IPS-18a (cell line): ENCODE results near the gene SHROOM3.
"Not testable (repeated sequence)": the region's sequence is repeated elsewhere in the genome, so short reads cannot be mapped to it uniquely, and the experiment has no call there.

Source experiments
- H3K27ac ChIP-seq: one replicate; pipeline ENCODE4 v1.5.1; 2013; ENCODE audit warnings: low read length
- H3K27me3 ChIP-seq: one replicate; pipeline ENCODE4 v1.6.1; 2013; ENCODE audit warnings: mild to moderate bottlenecking, low read length; ENCODE audit not compliant: control insufficient read depth, insufficient read depth
- H3K36me3 ChIP-seq: one replicate; pipeline ENCODE4 v1.6.1; 2013; ENCODE audit warnings: low read depth, low read length; ENCODE audit not compliant: control insufficient read depth
- H3K4me1 ChIP-seq: one replicate; pipeline ENCODE4 v1.6.1; 2013; ENCODE audit warnings: low read depth, low read length; ENCODE audit not compliant: control insufficient read depth
- H3K4me3 ChIP-seq: one replicate; pipeline ENCODE4 v1.5.1; 2013; ENCODE audit warnings: low read length
- H3K9ac ChIP-seq: one replicate; pipeline ENCODE4 v1.6.1; 2013; ENCODE audit warnings: mild to moderate bottlenecking, low read length, moderate library complexity
- H3K9me3 ChIP-seq: one replicate; pipeline ENCODE4 v1.6.1; 2013; ENCODE audit warnings: low read depth, low read length; ENCODE audit not compliant: control insufficient read depth

The SHROOM3 gene

DNA sequence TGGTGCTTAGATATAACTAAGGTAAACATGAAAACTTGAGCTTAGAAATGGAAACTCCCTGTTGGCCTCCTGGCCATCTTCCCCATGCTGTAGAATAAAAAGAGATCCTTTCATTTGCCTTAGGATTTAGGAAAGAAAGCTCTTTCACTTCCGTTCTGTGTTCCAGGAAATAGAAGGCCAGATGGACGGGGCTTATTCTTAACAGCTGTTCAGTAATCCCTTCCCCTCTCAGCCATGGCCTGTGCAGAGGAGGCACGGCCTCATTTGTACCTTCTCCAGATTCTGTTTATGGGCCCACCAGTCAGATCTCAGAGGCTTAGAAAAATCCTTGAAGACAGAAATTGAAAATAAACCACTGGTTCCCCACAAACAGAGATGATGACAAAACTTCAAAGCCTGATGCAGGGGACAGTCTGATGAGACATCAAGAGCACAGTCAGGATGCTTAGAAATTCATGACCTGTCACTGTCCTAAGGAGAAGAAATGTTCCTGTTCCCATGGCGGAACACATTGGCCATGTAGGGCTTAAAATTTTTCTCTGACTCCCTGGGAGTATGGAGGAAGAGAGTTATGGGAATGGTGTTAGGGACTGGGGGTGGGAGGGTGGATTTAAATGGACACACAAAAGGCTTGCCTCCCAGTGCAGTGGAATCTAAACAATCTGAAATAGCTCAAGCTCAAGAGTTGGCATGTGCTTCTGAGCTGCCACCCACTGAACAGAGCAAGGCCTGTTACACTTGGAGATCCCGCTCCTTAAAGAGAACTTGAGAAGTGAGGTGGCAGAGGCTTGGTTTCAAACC is 274.1 kb downstream of the SHROOM3 start:
- no peak overlapping the region for H3K27ac ChIP-seq
- peaks cover 32% of the 10 kb centered on the region for H3K36me3 ChIP-seq
- no peak overlapping the region for H3K9ac ChIP-seq
- H3K4me3 ChIP-seq, result no peak overlapping the region
- peaks cover 8% of the 10 kb centered on the region for H3K4me1 ChIP-seq
- no peaks in the 10 kb centered on the region for H3K27me3 ChIP-seq
- no peaks in the 10 kb centered on the region for H3K9me3 ChIP-seq

- H3K27me3 ChIP-seq, result no peaks in the 10 kb centered on the region
- no peak overlapping the region for H3K27ac ChIP-seq
- peaks cover 2% of the 10 kb centered on the region for H3K4me1 ChIP-seq
- no peak overlapping the region for H3K4me3 ChIP-seq
- H3K9me3 ChIP-seq, result no peaks in the 10 kb centered on the region
- peaks cover 32% of the 10 kb centered on the region for H3K36me3 ChIP-seq
- H3K9ac ChIP-seq, result no peak overlapping the region
Observed at GRCh38 chr4:76709772-76710090, 274.7 kb downstream of the SHROOM3 start.

DNA sequence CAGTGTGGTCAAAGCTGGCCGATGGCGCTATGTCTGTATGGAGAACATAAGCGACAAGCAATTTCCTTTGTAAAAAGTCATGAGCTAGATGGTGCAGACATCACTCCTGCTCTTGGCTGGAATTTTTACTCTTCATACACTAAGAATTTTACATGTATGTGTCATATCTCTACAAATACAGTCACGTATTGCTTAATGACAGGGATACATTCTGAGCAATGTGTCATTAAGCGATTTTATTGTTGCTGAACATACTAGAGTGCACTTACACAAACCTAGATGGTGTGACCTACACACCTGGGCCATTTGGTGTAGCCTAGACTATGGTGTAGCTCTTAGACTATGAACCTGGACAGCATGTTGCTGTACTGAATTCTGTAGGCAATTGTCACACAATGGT is 277.5 kb downstream of the SHROOM3 start:
- Histone ChIP-seq H3K9ac (no peak overlapping the region), H3K9me3 (no peaks in the 10 kb centered on the region), H3K27ac (no peak overlapping the region), H3K36me3 (peaks cover 32% of the 10 kb centered on the region), H3K4me3 (no peak overlapping the region), H3K27me3 (no peaks in the 10 kb centered on the region), H3K4me1 (peaks cover 13% of the 10 kb centered on the region)

DNA sequence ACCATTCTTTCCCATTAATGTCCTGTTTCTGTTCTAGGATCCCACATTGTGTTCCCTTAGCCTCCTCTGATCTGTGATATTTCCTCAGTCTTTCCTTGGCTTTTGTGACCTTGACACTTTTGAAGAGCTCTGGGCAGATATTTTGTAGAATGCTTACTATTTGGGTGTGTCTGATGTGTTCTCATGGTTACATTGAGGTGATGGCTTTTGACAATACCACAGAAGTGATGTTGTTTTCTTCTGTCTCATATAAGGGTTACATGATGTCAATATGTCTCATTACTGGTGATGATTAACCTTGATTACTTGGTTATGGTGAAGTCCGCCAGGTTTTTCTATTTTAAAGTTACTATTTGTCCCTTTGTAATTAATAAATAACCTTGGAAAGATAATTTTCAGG is 279.2 kb downstream of the SHROOM3 start:
- H3K4me1 ChIP-seq, result peaks cover 23% of the 10 kb centered on the region
- H3K27me3 ChIP-seq, result no peaks in the 10 kb centered on the region
- H3K4me3 ChIP-seq, result no peak overlapping the region
- H3K27ac ChIP-seq, result no peak overlapping the region
- H3K9me3 ChIP-seq, result no peaks in the 10 kb centered on the region
- peaks cover 32% of the 10 kb centered on the region for H3K36me3 ChIP-seq
- H3K9ac ChIP-seq, result no peak overlapping the region

GRCh38 chr4:76716020-76716419 is 281.0 kb downstream of the SHROOM3 start:
- Histone ChIP-seq H3K9me3 (no peaks in the 10 kb centered on the region), H3K27me3 (no peaks in the 10 kb centered on the region), H3K27ac (no peak overlapping the region), H3K4me1 (peaks cover 23% of the 10 kb centered on the region), H3K4me3 (no peak overlapping the region), H3K9ac (no peak overlapping the region), H3K36me3 (peaks cover 22% of the 10 kb centered on the region)

GRCh38 chr4:76716658-76717057 is 281.6 kb downstream of the SHROOM3 start:
- no peaks in the 10 kb centered on the region for H3K27me3 ChIP-seq
- no peaks in the 10 kb centered on the region for H3K9me3 ChIP-seq
- H3K4me3 ChIP-seq, result no peak overlapping the region
- H3K36me3 ChIP-seq, result peaks cover 16% of the 10 kb centered on the region
- no peak overlapping the region for H3K9ac ChIP-seq
- H3K27ac ChIP-seq, result no peak overlapping the region
- H3K4me1 ChIP-seq, result peaks cover 23% of the 10 kb centered on the region

GRCh38 chr4:76717431-76717830 is 282.4 kb downstream of the SHROOM3 start:
- Histone ChIP-seq H3K9me3 (no peaks in the 10 kb centered on the region), H3K36me3 (peaks cover 11% of the 10 kb centered on the region), H3K4me1 (peaks cover 23% of the 10 kb centered on the region), H3K27me3 (no peaks in the 10 kb centered on the region), H3K27ac (no peak overlapping the region), H3K4me3 (no peak overlapping the region), H3K9ac (no peak overlapping the region)

- Histone ChIP-seq H3K9ac (no peak overlapping the region), H3K4me1 (peaks cover 25% of the 10 kb centered on the region), H3K36me3 (peaks cover 5% of the 10 kb centered on the region), H3K27me3 (no peaks in the 10 kb centered on the region), H3K9me3 (no peaks in the 10 kb centered on the region), H3K27ac (no peak overlapping the region), H3K4me3 (no peak overlapping the region)
Observed at GRCh38 chr4:76718021-76718420, 283.0 kb downstream of the SHROOM3 start.

DNA sequence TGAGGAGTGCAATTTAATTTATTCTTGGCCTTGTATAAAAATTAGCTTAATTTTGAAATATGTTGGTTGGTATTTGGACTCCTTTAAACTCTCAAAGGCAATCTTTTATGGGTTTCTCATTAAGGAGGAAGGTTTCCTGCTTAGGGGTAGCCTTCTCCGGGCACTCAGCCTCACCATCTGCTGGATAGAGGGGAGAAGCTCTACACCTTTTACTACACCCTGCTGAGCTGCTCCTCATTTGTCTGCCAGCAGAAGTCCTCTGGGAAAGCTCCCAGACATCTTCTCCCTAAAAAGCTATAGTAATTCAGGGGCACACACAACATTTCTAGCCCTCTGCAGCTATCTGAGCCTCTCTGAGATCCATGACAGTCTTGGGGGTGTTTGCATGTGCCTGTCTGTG is 283.8 kb downstream of the SHROOM3 start:
- no peak overlapping the region for H3K27ac ChIP-seq
- peaks cover 3% of the 10 kb centered on the region for H3K36me3 ChIP-seq
- H3K4me3 ChIP-seq, result no peak overlapping the region
- H3K27me3 ChIP-seq, result no peaks in the 10 kb centered on the region
- H3K4me1 ChIP-seq, result peaks cover 33% of the 10 kb centered on the region
- H3K9me3 ChIP-seq, result no peaks in the 10 kb centered on the region
- no peak overlapping the region for H3K9ac ChIP-seq

GRCh38 chr4:76720121-76720520 is 285.1 kb downstream of the SHROOM3 start:
- H3K27me3 ChIP-seq, result no peaks in the 10 kb centered on the region
- H3K4me1 ChIP-seq, result peaks cover 46% of the 10 kb centered on the region
- no peak overlapping the region for H3K9ac ChIP-seq
- H3K27ac ChIP-seq, result no peak overlapping the region
- H3K36me3 ChIP-seq, result no peaks in the 10 kb centered on the region
- no peaks in the 10 kb centered on the region for H3K9me3 ChIP-seq
- no peak overlapping the region for H3K4me3 ChIP-seq

DNA sequence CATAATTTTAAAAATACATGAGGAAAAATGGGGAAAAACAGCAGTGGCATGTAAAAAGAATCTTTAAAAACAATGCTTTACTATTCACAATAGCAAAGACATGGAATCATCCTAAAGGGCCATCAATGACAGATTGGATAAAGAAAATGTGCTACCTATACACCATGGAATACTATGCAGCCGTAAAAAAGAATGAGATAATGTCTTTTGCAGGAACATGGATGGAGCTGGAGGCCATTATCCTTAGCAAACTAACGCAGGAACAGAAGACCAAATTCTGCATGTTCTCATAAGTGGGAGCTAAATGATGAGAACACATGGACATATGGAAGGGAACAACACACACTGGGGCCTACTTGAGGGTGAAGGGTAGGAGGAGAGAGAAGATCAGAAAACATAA is 287.1 kb downstream of the SHROOM3 start:
- H3K9ac ChIP-seq, H3K4me3 ChIP-seq, H3K27me3 ChIP-seq, H3K9me3 ChIP-seq, H3K27ac ChIP-seq, H3K36me3 ChIP-seq: not testable (repeated sequence)
- peaks cover 41% of the 10 kb centered on the region for H3K4me1 ChIP-seq

GRCh38 chr4:76722838-76723237 is 287.8 kb downstream of the SHROOM3 start:
- no peak overlapping the region for H3K9ac ChIP-seq
- H3K27ac ChIP-seq, result no peak overlapping the region
- H3K4me3 ChIP-seq, result no peak overlapping the region
- no peaks in the 10 kb centered on the region for H3K36me3 ChIP-seq
- no peaks in the 10 kb centered on the region for H3K9me3 ChIP-seq
- no peaks in the 10 kb centered on the region for H3K27me3 ChIP-seq
- H3K4me1 ChIP-seq, result peaks cover 39% of the 10 kb centered on the region
